ENCODE results near the gene FBXO7.
A peak's percentile ranks its signal among the peaks of the same experiment; 100 is the strongest.

Gene FBXO7

GRCh38 chr22:32474635-32475467 is at the start of gene FBXO7:
TSS of gene FBXO7 (plus strand) at chr22:32474811. CDS start at chr22:32475003, 192 bp downstream.
- H3K79me2 ChIP-seq (ENCODE audit: control insufficient read depth, insufficient read depth, low read length, unreplicated experiment): peaks cover 49% of the 10 kb centered on the region
- peak within 1 kb of the TSS; percentile 88 for H3K27ac ChIP-seq (ENCODE audit: low read depth, low read length)

GRCh38 chr22:32426881-32427280 is 47.7 kb upstream of the FBXO7 start:
- H3K27ac ChIP-seq (ENCODE audit: low read depth, low read length): no peak overlapping the region

More at GRCh38 chr22:32474635-32475467, at the start of gene FBXO7:
- peak within 1 kb of the TSS; percentile 92 for H3K4me3 ChIP-seq (ENCODE audit: low read depth, low read length)
- H3K36me3 ChIP-seq (ENCODE audit: insufficient read depth, low read length): no peaks in the 10 kb centered on the region
- H2AFZ ChIP-seq (ENCODE audit: low read length, unreplicated experiment): peak within 1 kb of the TSS; percentile 60
- H3K27me3 ChIP-seq (ENCODE audit: insufficient read depth, low read length): no peaks in the 10 kb centered on the region
- peaks cover 8% of the 10 kb centered on the region for H3K4me1 ChIP-seq (ENCODE audit: control insufficient read depth, insufficient read depth, low read length, unreplicated experiment)

GRCh38 chr22:32430352-32430751 is 44.3 kb upstream of the FBXO7 start:
- Histone ChIP-seq H3K4me3 (ENCODE audit: low read depth, low read length) (no peak overlapping the region), H3K4me1 (ENCODE audit: control insufficient read depth, insufficient read depth, low read length, unreplicated experiment) (no peaks in the 10 kb centered on the region), H2AFZ (ENCODE audit: low read length, unreplicated experiment) (no peak overlapping the region), H3K27me3 (ENCODE audit: insufficient read depth, low read length) (peaks cover 31% of the 10 kb centered on the region), H3K27ac (ENCODE audit: low read depth, low read length) (no peak overlapping the region), H3K79me2 (ENCODE audit: control insufficient read depth, insufficient read depth, low read length, unreplicated experiment) (no peaks in the 10 kb centered on the region), H3K36me3 (ENCODE audit: insufficient read depth, low read length) (no peaks in the 10 kb centered on the region)

More at GRCh38 chr22:32426881-32427280, 47.7 kb upstream of the FBXO7 start:
- Histone ChIP-seq H3K36me3 (ENCODE audit: insufficient read depth, low read length) (no peaks in the 10 kb centered on the region), H3K79me2 (ENCODE audit: control insufficient read depth, insufficient read depth, low read length, unreplicated experiment) (no peaks in the 10 kb centered on the region), H3K4me3 (ENCODE audit: low read depth, low read length) (no peak overlapping the region), H3K27me3 (ENCODE audit: insufficient read depth, low read length) (peaks cover 40% of the 10 kb centered on the region), H2AFZ (ENCODE audit: low read length, unreplicated experiment) (no peak overlapping the region), H3K4me1 (ENCODE audit: control insufficient read depth, insufficient read depth, low read length, unreplicated experiment) (no peaks in the 10 kb centered on the region)

- Histone ChIP-seq H3K27me3 (ENCODE audit: insufficient read depth, low read length) (peaks cover 40% of the 10 kb centered on the region), H2AFZ (ENCODE audit: low read length, unreplicated experiment) (no peak overlapping the region), H3K36me3 (ENCODE audit: insufficient read depth, low read length) (no peaks in the 10 kb centered on the region), H3K79me2 (ENCODE audit: control insufficient read depth, insufficient read depth, low read length, unreplicated experiment) (no peaks in the 10 kb centered on the region), H3K4me1 (ENCODE audit: control insufficient read depth, insufficient read depth, low read length, unreplicated experiment) (no peaks in the 10 kb centered on the region), H3K4me3 (ENCODE audit: low read depth, low read length) (no peak overlapping the region), H3K27ac (ENCODE audit: low read depth, low read length) (no peak overlapping the region)
These were observed 30.5 kb upstream of the FBXO7 start for GRCh38 chr22:32444068-32444467.

GRCh38 chr22:32446321-32446720 is 28.3 kb upstream of the FBXO7 start:
- no peak overlapping the region for H3K27ac ChIP-seq (ENCODE audit: low read depth, low read length)
- no peaks in the 10 kb centered on the region for H3K36me3 ChIP-seq (ENCODE audit: insufficient read depth, low read length)
- no peaks in the 10 kb centered on the region for H3K79me2 ChIP-seq (ENCODE audit: control insufficient read depth, insufficient read depth, low read length, unreplicated experiment)
- peaks cover 33% of the 10 kb centered on the region for H3K27me3 ChIP-seq (ENCODE audit: insufficient read depth, low read length)
- H3K4me1 ChIP-seq (ENCODE audit: control insufficient read depth, insufficient read depth, low read length, unreplicated experiment): no peaks in the 10 kb centered on the region
- H2AFZ ChIP-seq (ENCODE audit: low read length, unreplicated experiment): no peak overlapping the region
- H3K4me3 ChIP-seq (ENCODE audit: low read depth, low read length): no peak overlapping the region

- Histone ChIP-seq H3K36me3 (ENCODE audit: insufficient read depth, low read length) (no peaks in the 10 kb centered on the region), H3K27me3 (ENCODE audit: insufficient read depth, low read length) (peaks cover 24% of the 10 kb centered on the region), H3K79me2 (ENCODE audit: control insufficient read depth, insufficient read depth, low read length, unreplicated experiment) (no peaks in the 10 kb centered on the region), H2AFZ (ENCODE audit: low read length, unreplicated experiment) (no peak overlapping the region), H3K4me3 (ENCODE audit: low read depth, low read length) (no peak overlapping the region), H3K27ac (ENCODE audit: low read depth, low read length) (no peak overlapping the region), H3K4me1 (ENCODE audit: control insufficient read depth, insufficient read depth, low read length, unreplicated experiment) (no peaks in the 10 kb centered on the region)
These were observed 25.6 kb upstream of the FBXO7 start for GRCh38 chr22:32448980-32449379.

GRCh38 chr22:32457031-32457430 is 17.6 kb upstream of the FBXO7 start:
- Histone ChIP-seq H3K79me2 (ENCODE audit: control insufficient read depth, insufficient read depth, low read length, unreplicated experiment) (no peaks in the 10 kb centered on the region), H3K27ac (ENCODE audit: low read depth, low read length) (no peak overlapping the region), H3K4me3 (ENCODE audit: low read depth, low read length) (no peak overlapping the region), H3K27me3 (ENCODE audit: insufficient read depth, low read length) (peaks cover 63% of the 10 kb centered on the region), H2AFZ (ENCODE audit: low read length, unreplicated experiment) (no peak overlapping the region), H3K4me1 (ENCODE audit: control insufficient read depth, insufficient read depth, low read length, unreplicated experiment) (no peaks in the 10 kb centered on the region), H3K36me3 (ENCODE audit: insufficient read depth, low read length) (no peaks in the 10 kb centered on the region)

GRCh38 chr22:32462452-32462851 is 12.2 kb upstream of the FBXO7 start:
- Histone ChIP-seq H3K4me3 (ENCODE audit: low read depth, low read length) (no peak overlapping the region), H3K27ac (ENCODE audit: low read depth, low read length) (no peak overlapping the region), H2AFZ (ENCODE audit: low read length, unreplicated experiment) (no peak overlapping the region), H3K79me2 (ENCODE audit: control insufficient read depth, insufficient read depth, low read length, unreplicated experiment) (no peaks in the 10 kb centered on the region), H3K4me1 (ENCODE audit: control insufficient read depth, insufficient read depth, low read length, unreplicated experiment) (no peaks in the 10 kb centered on the region), H3K27me3 (ENCODE audit: insufficient read depth, low read length) (peaks cover 56% of the 10 kb centered on the region), H3K36me3 (ENCODE audit: insufficient read depth, low read length) (no peaks in the 10 kb centered on the region)

- H3K27ac ChIP-seq (ENCODE audit: low read depth, low read length): no peak overlapping the region
- peaks cover 8% of the 10 kb centered on the region for H3K4me1 ChIP-seq (ENCODE audit: control insufficient read depth, insufficient read depth, low read length, unreplicated experiment)
- H3K79me2 ChIP-seq (ENCODE audit: control insufficient read depth, insufficient read depth, low read length, unreplicated experiment): no peaks in the 10 kb centered on the region
- no peak overlapping the region for H3K4me3 ChIP-seq (ENCODE audit: low read depth, low read length)
- no peak overlapping the region for H2AFZ ChIP-seq (ENCODE audit: low read length, unreplicated experiment)
- H3K36me3 ChIP-seq (ENCODE audit: insufficient read depth, low read length): no peaks in the 10 kb centered on the region
- H3K27me3 ChIP-seq (ENCODE audit: insufficient read depth, low read length): peaks cover 40% of the 10 kb centered on the region; the same call in 1 of the 2 replicates
These were observed 8.9 kb upstream of the FBXO7 start for GRCh38 chr22:32465661-32466060.

- no peaks in the 10 kb centered on the region for H3K79me2 ChIP-seq (ENCODE audit: control insufficient read depth, insufficient read depth, low read length, unreplicated experiment)
- no peak overlapping the region for H2AFZ ChIP-seq (ENCODE audit: low read length, unreplicated experiment)
- no peak overlapping the region for H3K4me3 ChIP-seq (ENCODE audit: low read depth, low read length)
- H3K27ac ChIP-seq (ENCODE audit: low read depth, low read length): no peak overlapping the region
- peaks cover 35% of the 10 kb centered on the region; the same call in 1 of the 2 replicates for H3K27me3 ChIP-seq (ENCODE audit: insufficient read depth, low read length)
- peaks cover 8% of the 10 kb centered on the region for H3K4me1 ChIP-seq (ENCODE audit: control insufficient read depth, insufficient read depth, low read length, unreplicated experiment)
- H3K36me3 ChIP-seq (ENCODE audit: insufficient read depth, low read length): no peaks in the 10 kb centered on the region
These were observed 8.1 kb upstream of the FBXO7 start for GRCh38 chr22:32466496-32466895.

GRCh38 chr22:32469799-32470212 is 4.8 kb upstream of the FBXO7 start:
- H3K36me3 ChIP-seq (ENCODE audit: insufficient read depth, low read length): no peaks in the 10 kb centered on the region
- H3K79me2 ChIP-seq (ENCODE audit: control insufficient read depth, insufficient read depth, low read length, unreplicated experiment): peaks cover 5% of the 10 kb centered on the region
- H3K27me3 ChIP-seq (ENCODE audit: insufficient read depth, low read length): peaks cover 13% of the 10 kb centered on the region; the same call in 1 of the 2 replicates
- no peak overlapping the region for H3K4me3 ChIP-seq (ENCODE audit: low read depth, low read length)
- no peak overlapping the region for H3K27ac ChIP-seq (ENCODE audit: low read depth, low read length)
- no peak overlapping the region for H2AFZ ChIP-seq (ENCODE audit: low read length, unreplicated experiment)
- peaks cover 13% of the 10 kb centered on the region for H3K4me1 ChIP-seq (ENCODE audit: control insufficient read depth, insufficient read depth, low read length, unreplicated experiment)

All from ACC112 (cell line).